Measurements from ENCODE around the gene ADRB2. TPM values are rescaled to one million over a fixed set of nuclear protein-coding genes. Genes with fewer than 3 reads are reported as not detected.

Gene ADRB2
- total RNA-seq, 1 donor from 2014 or later: not detected

- H3K27me3 Mint-ChIP-seq (ENCODE audit: unreplicated experiment): no peaks in the 10 kb centered on the region
- TF ChIP-seq CTCF (IDR thresholded peaks at IDR 0.05; ENCODE audit: partially characterized antibody, unreplicated experiment): no peak
- DNase-seq: no peak
- no peaks in the 10 kb centered on the region for H3K36me3 Mint-ChIP-seq (ENCODE audit: unreplicated experiment)
- no peaks in the 10 kb centered on the region for H3K9me3 Mint-ChIP-seq (ENCODE audit: unreplicated experiment)
- no peak overlapping the region for H3K27ac Mint-ChIP-seq (ENCODE audit: unreplicated experiment)
- no peaks in the 10 kb centered on the region for H3K4me1 Mint-ChIP-seq (ENCODE audit: low read depth, unreplicated experiment)
- no peak overlapping the region for H3K4me3 Mint-ChIP-seq (ENCODE audit: unreplicated experiment)
These were observed 24.4 kb downstream of the ADRB2 start for GRCh38 chr5:148850836-148851235.

GRCh38 chr5:148853868-148854267, 27.5 kb downstream of the ADRB2 start:
- no peaks in the 10 kb centered on the region for H3K36me3 Mint-ChIP-seq (ENCODE audit: unreplicated experiment)
- H3K27ac Mint-ChIP-seq (ENCODE audit: unreplicated experiment): no peak overlapping the region
- H3K4me3 Mint-ChIP-seq (ENCODE audit: unreplicated experiment): no peak overlapping the region
- H3K9me3 Mint-ChIP-seq (ENCODE audit: unreplicated experiment): no peaks in the 10 kb centered on the region
- no peak for DNase-seq
- H3K4me1 Mint-ChIP-seq (ENCODE audit: low read depth, unreplicated experiment): no peaks in the 10 kb centered on the region
- TF ChIP-seq CTCF (IDR thresholded peaks at IDR 0.05; ENCODE audit: partially characterized antibody, unreplicated experiment): no peak
- H3K27me3 Mint-ChIP-seq (ENCODE audit: unreplicated experiment): no peaks in the 10 kb centered on the region

GRCh38 chr5:148855249-148856008, 29.0 kb downstream of the ADRB2 start:
- Mint-ChIP-seq H3K36me3 (ENCODE audit: unreplicated experiment) (no peaks in the 10 kb centered on the region), H3K27ac (ENCODE audit: unreplicated experiment) (no peak overlapping the region), H3K27me3 (ENCODE audit: unreplicated experiment) (no peaks in the 10 kb centered on the region), H3K4me1 (ENCODE audit: low read depth, unreplicated experiment) (no peaks in the 10 kb centered on the region), H3K4me3 (ENCODE audit: unreplicated experiment) (no peak overlapping the region), H3K9me3 (ENCODE audit: unreplicated experiment) (no peaks in the 10 kb centered on the region)
- no peak for DNase-seq
- TF ChIP-seq CTCF (IDR thresholded peaks at IDR 0.05; ENCODE audit: partially characterized antibody, unreplicated experiment): no peak

GRCh38 chr5:148856009-148856367, 29.6 kb downstream of the ADRB2 start:
- DNase-seq: no peak
- Mint-ChIP-seq H3K36me3 (ENCODE audit: unreplicated experiment) (no peaks in the 10 kb centered on the region), H3K9me3 (ENCODE audit: unreplicated experiment) (no peaks in the 10 kb centered on the region), H3K4me3 (ENCODE audit: unreplicated experiment) (no peak overlapping the region), H3K27ac (ENCODE audit: unreplicated experiment) (no peak overlapping the region), H3K27me3 (ENCODE audit: unreplicated experiment) (no peaks in the 10 kb centered on the region), H3K4me1 (ENCODE audit: low read depth, unreplicated experiment) (no peaks in the 10 kb centered on the region)
- no peak for TF ChIP-seq CTCF (IDR thresholded peaks at IDR 0.05; ENCODE audit: partially characterized antibody, unreplicated experiment)

GRCh38 chr5:148856424-148856823, 30.0 kb downstream of the ADRB2 start:
- Mint-ChIP-seq H3K9me3 (ENCODE audit: unreplicated experiment) (no peaks in the 10 kb centered on the region), H3K4me3 (ENCODE audit: unreplicated experiment) (no peak overlapping the region), H3K27ac (ENCODE audit: unreplicated experiment) (no peak overlapping the region), H3K4me1 (ENCODE audit: low read depth, unreplicated experiment) (no peaks in the 10 kb centered on the region), H3K27me3 (ENCODE audit: unreplicated experiment) (no peaks in the 10 kb centered on the region), H3K36me3 (ENCODE audit: unreplicated experiment) (no peaks in the 10 kb centered on the region)
- TF ChIP-seq CTCF (IDR thresholded peaks at IDR 0.05; ENCODE audit: partially characterized antibody, unreplicated experiment): no peak
- DNase-seq: no peak

Measured in glutamatergic neuron (in vitro differentiated cells).